ENCODE results near the gene PYGO2.

GRCh38 chr1:154955039-154955717 lies 6.4 kb downstream of the PYGO2 start:
- TF ChIP-seq CTCF (IDR thresholded peaks at IDR 0.05; ENCODE audit: insufficient read depth, low read length, poor library complexity, severe bottlenecking) (no peak), EZH2phosphoT487 (conservative IDR thresholded peaks at IDR 0.05; ENCODE audit: low read length) (no peak)
